ENCODE results near the gene CTNNBL1.

DNA sequence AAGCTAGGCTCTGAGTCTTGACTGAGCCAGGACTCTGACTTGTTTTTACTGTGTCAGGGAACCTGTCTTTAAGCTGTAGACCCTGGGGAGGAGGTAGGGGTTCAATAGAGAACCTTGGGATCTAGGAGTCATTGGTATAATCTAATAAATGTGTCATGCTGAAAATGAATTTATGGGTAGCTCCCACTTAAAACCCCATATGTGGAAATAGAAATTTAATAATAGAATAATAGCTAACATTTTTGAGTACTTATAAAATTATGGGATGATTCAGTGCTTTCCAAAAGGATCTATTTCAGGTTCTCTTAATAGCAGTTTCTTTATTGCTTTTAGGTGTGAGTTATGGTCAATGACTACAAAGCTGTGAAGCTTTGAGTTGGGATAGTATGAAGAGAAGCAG lies 41.7 kb downstream of the CTNNBL1 start:
- no peak for TF ChIP-seq CTCF (conservative IDR thresholded peaks at IDR 0.05; ENCODE audit: low read depth, low read length)
- no peak for TF ChIP-seq EZH2 (IDR thresholded peaks at IDR 0.05; ENCODE audit: low read length, unreplicated experiment)
- no peak for TF ChIP-seq EZH2phosphoT487 (IDR thresholded peaks at IDR 0.05; ENCODE audit: borderline replicate concordance, low read length)
